ENCODE results near the gene PARD3B.

Gene PARD3B

GRCh38 chr2:204825681-204826080, 280.4 kb downstream of the PARD3B start:
- CTCF ChIA-PET = interaction anchor here (0.5 kb wide), 1 partner anchor 149 kb away, joined by 3 read pairs; no protein-coding TSS in a partner anchor
- POLR2A ChIA-PET (ENCODE audit: low non-redundant PET) = no interaction called here
- no peak for DNase-seq (ENCODE audit: low spot score)
- TF ChIP-seq CTCF (conservative IDR thresholded peaks at IDR 0.05; ENCODE audit: low read depth) = no peak
- no peak overlapping the region for H3K27ac ChIP-seq

- no peak overlapping the region for H3K27ac ChIP-seq
- ChIA-PET POLR2A (ENCODE audit: low non-redundant PET) (no interaction called here), CTCF (interaction anchor here (0.5 kb wide), 1 partner anchor 114 kb away, joined by 3 read pairs; no protein-coding TSS in a partner anchor)
- no peak for DNase-seq (ENCODE audit: low spot score)
- TF ChIP-seq CTCF (conservative IDR thresholded peaks at IDR 0.05; ENCODE audit: low read depth) = no peak
Measured at GRCh38 chr2:204827701-204828590, 282.7 kb downstream of the PARD3B start.

- TF ChIP-seq CTCF (conservative IDR thresholded peaks at IDR 0.05; ENCODE audit: low read depth) = no peak
- CTCF ChIA-PET = interaction anchor here (0.6 to 0.9 kb wide), 4 partner anchors 11 to 1113 kb away, joined by 3 to 5 read pairs (median 4); no protein-coding TSS in a partner anchor
- POLR2A ChIA-PET (ENCODE audit: low non-redundant PET) = no interaction called here
- DNase-seq (ENCODE audit: low spot score) = no peak
- no peak overlapping the region for H3K27ac ChIP-seq
Measured at GRCh38 chr2:204834716-204835384, 289.6 kb downstream of the PARD3B start.

GRCh38 chr2:204835786-204836185, 290.5 kb downstream of the PARD3B start:
- DNase-seq (ENCODE audit: low spot score) = no peak
- CTCF ChIA-PET = interaction anchor here (0.6 kb wide), 1 partner anchor 874 kb away, joined by 3 read pairs; no protein-coding TSS in a partner anchor
- TF ChIP-seq CTCF (conservative IDR thresholded peaks at IDR 0.05; ENCODE audit: low read depth) = no peak
- H3K27ac ChIP-seq = no peak overlapping the region
- POLR2A ChIA-PET (ENCODE audit: low non-redundant PET) = no interaction called here

GRCh38 chr2:204840504-204840903, 295.2 kb downstream of the PARD3B start:
- H3K27ac ChIP-seq = no peak overlapping the region
- ChIA-PET POLR2A (ENCODE audit: low non-redundant PET) (no interaction called here), CTCF (no interaction called here)
- no peak for DNase-seq (ENCODE audit: low spot score)
- no peak for TF ChIP-seq CTCF (conservative IDR thresholded peaks at IDR 0.05; ENCODE audit: low read depth)

DNA sequence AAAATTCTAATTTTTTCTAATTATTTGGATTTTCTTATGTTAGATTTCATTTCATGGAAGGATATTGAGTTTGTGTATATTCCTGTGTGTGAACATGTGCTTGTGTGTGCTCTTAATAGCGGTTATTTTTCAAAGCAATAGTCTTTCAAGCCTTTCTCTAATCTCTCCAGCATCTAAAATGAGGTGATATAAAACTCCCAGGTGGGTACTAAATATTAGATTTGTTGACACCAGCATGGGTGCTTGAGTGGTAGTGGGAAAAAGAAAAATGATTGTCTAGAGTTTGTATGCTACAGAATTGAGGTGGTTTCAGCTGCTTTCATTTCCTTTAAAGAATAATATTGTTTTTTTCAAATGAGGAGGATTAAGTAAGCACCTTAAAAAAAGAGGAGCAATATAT, 296.8 kb downstream of the PARD3B start:
- TF ChIP-seq CTCF (conservative IDR thresholded peaks at IDR 0.05; ENCODE audit: low read depth) = no peak
- DNase-seq (ENCODE audit: low spot score) = no peak
- H3K27ac ChIP-seq = no peak overlapping the region
- ChIA-PET CTCF (no interaction called here), POLR2A (ENCODE audit: low non-redundant PET) (no interaction called here)

Measured in RWPE1 (cell line).